ENCODE results near the gene POLD2.

DNA sequence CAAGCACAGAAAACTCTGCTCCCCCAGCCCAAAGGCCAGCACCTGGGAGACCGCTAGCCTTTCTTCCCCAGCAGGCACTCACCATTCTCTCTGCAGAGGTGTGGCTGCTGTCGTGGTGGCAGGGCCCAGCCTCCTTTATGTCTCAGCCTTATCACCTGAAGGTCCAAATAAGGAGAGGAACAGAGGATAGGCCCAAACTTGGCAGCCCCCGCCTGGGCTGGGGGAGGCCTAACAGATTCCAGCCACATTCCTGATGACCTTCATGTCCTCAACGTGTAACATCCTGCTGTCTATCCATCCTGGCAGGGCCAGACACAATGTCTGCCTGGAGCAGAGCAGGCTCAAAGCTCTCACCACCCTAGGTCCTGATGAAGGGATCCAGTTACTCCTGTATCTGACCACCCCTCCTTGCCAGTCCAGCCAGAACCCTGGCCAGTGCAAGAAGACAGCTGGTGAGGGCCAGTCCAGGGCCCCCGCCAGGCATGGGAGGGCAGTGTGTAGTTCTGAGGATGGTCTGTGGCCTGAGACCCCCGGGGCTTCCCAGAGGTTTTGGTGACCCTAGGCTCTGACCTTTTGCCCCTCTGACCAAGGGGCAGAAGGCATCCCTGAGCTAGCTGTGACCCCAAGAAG is 18.0 kb upstream of the POLD2 start, which contains the start of gene MYL7:
- TF ChIP-seq SIN3A (IDR thresholded peaks at IDR 0.05; ENCODE audit: borderline replicate concordance, insufficient read depth, low read length): no peak
- TF ChIP-seq TAF1 (IDR thresholded peaks at IDR 0.05; ENCODE audit: borderline replicate concordance, insufficient read depth, low read length): no peak
- TF ChIP-seq, protein P1, sequence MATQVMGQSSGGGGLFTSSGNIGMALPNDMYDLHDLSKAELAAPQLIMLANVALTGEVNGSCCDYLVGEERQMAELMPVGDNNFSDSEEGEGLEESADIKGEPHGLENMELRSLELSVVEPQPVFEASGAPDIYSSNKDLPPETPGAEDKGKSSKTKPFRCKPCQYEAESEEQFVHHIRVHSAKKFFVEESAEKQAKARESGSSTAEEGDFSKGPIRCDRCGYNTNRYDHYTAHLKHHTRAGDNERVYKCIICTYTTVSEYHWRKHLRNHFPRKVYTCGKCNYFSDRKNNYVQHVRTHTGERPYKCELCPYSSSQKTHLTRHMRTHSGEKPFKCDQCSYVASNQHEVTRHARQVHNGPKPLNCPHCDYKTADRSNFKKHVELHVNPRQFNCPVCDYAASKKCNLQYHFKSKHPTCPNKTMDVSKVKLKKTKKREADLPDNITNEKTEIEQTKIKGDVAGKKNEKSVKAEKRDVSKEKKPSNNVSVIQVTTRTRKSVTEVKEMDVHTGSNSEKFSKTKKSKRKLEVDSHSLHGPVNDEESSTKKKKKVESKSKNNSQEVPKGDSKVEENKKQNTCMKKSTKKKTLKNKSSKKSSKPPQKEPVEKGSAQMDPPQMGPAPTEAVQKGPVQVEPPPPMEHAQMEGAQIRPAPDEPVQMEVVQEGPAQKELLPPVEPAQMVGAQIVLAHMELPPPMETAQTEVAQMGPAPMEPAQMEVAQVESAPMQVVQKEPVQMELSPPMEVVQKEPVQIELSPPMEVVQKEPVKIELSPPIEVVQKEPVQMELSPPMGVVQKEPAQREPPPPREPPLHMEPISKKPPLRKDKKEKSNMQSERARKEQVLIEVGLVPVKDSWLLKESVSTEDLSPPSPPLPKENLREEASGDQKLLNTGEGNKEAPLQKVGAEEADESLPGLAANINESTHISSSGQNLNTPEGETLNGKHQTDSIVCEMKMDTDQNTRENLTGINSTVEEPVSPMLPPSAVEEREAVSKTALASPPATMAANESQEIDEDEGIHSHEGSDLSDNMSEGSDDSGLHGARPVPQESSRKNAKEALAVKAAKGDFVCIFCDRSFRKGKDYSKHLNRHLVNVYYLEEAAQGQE (IDR thresholded peaks at IDR 0.05; ENCODE audit: insufficient read depth in 1 of 2, low read depth in 2 of 2, low read length in 2 of 2): no peak
